ENCODE data around the gene ATP2C2.
"Not testable (repeated sequence)": the region's sequence is repeated elsewhere in the genome, so short reads cannot be mapped to it uniquely, and the experiment has no call there.

- TF ChIP-seq CTCF (conservative IDR thresholded peaks at IDR 0.05; ENCODE audit: low read depth, low read length); EZH2 (IDR thresholded peaks at IDR 0.05; ENCODE audit: borderline replicate concordance, low read depth, low read length, poor library complexity, severe bottlenecking): not testable (repeated sequence)
Measured at GRCh38 chr16:84396082-84396481, 27.7 kb downstream of the ATP2C2 start.
